ENCODE measurements around the gene FCER2. TPM values are rescaled to one million over a fixed set of nuclear protein-coding genes. Genes with fewer than 3 reads are reported as not detected.

The FCER2 gene
- total RNA-seq, 1 donor from 2014 or later = under 0.01 TPM

GRCh38 chr19:7680606-7681339 is 21.2 kb downstream of the FCER2 start, which contains the start of gene TRAPPC5:
Gene TRAPPC5 (plus strand): TSS chr19:7680833. CDS start chr19:7682254, 1,421 bp downstream.
- H3K4me3 ChIP-seq (ENCODE audit: low read length in 3 of 3) = peak within 1 kb of the TSS; percentile 75 to 88 (median 88)
- no peaks in the 10 kb centered on the region for H3K9me3 ChIP-seq (ENCODE audit: control insufficient read depth in 3 of 3, low read length in 3 of 3)
- H3K9ac ChIP-seq (ENCODE audit: low read depth in 1 of 3, low read length in 3 of 3) = peak within 1 kb of the TSS; percentile 89 to 97 (median 94)
- peaks cover 15 to 29% (median 20%) of the 10 kb centered on the region in 3 donors for H3K4me1 ChIP-seq (ENCODE audit: control insufficient read depth in 3 of 3, insufficient read depth in 3 of 3, low read length in 3 of 3)
- H3K27ac ChIP-seq (ENCODE audit: low read depth, low read length) = peak within 1 kb of the TSS; percentile 84
- peaks cover 8 to 27% (median 14%) of the 10 kb centered on the region in 3 donors for H3K27me3 ChIP-seq (ENCODE audit: control insufficient read depth in 3 of 3, insufficient read depth in 3 of 3, low read length in 3 of 3)
- peaks cover 7 to 13% (median 10%) of the 10 kb centered on the region in 3 donors for H3K36me3 ChIP-seq (ENCODE audit: control insufficient read depth in 3 of 3, insufficient read depth in 3 of 3, low read length in 3 of 3)

GRCh38 chr19:7679771-7680605 is 21.9 kb downstream of the FCER2 start:
- peak overlapping the region; percentile 75 to 88 (median 88) for H3K4me3 ChIP-seq (ENCODE audit: low read length in 3 of 3)
- peaks cover 7 to 13% (median 10%) of the 10 kb centered on the region in 3 donors for H3K36me3 ChIP-seq (ENCODE audit: control insufficient read depth in 3 of 3, insufficient read depth in 3 of 3, low read length in 3 of 3)
- H3K9me3 ChIP-seq (ENCODE audit: control insufficient read depth in 3 of 3, low read length in 3 of 3) = no peaks in the 10 kb centered on the region
- H3K4me1 ChIP-seq (ENCODE audit: control insufficient read depth in 3 of 3, insufficient read depth in 3 of 3, low read length in 3 of 3) = peaks cover 15 to 29% (median 20%) of the 10 kb centered on the region in 3 donors
- peak overlapping the region; percentile 84 for H3K27ac ChIP-seq (ENCODE audit: low read depth, low read length)
- H3K27me3 ChIP-seq (ENCODE audit: control insufficient read depth in 3 of 3, insufficient read depth in 3 of 3, low read length in 3 of 3) = peaks cover 9 to 28% (median 14%) of the 10 kb centered on the region in 3 donors
- H3K9ac ChIP-seq (ENCODE audit: low read depth in 1 of 3, low read length in 3 of 3) = peak overlapping the region in 2 of 3 donors; percentile 40 to 94

GRCh38 chr19:7678971-7679751 is 22.8 kb downstream of the FCER2 start:
- Histone ChIP-seq H3K4me1 (ENCODE audit: control insufficient read depth in 3 of 3, insufficient read depth in 3 of 3, low read length in 3 of 3) (peaks cover 15 to 29% (median 20%) of the 10 kb centered on the region in 3 donors), H3K9ac (ENCODE audit: low read depth in 1 of 3, low read length in 3 of 3) (no peak overlapping the region), H3K27ac (ENCODE audit: low read depth, low read length) (no peak overlapping the region), H3K36me3 (ENCODE audit: control insufficient read depth in 3 of 3, insufficient read depth in 3 of 3, low read length in 3 of 3) (peaks cover 7 to 13% (median 10%) of the 10 kb centered on the region in 3 donors), H3K9me3 (ENCODE audit: control insufficient read depth in 3 of 3, low read length in 3 of 3) (no peaks in the 10 kb centered on the region), H3K27me3 (ENCODE audit: control insufficient read depth in 3 of 3, insufficient read depth in 3 of 3, low read length in 3 of 3) (peaks cover 9 to 28% (median 14%) of the 10 kb centered on the region in 3 donors), H3K4me3 (ENCODE audit: low read length in 3 of 3) (peak overlapping the region in 1 of 3 donors; percentile 29)

GRCh38 chr19:7677669-7678311 is 24.1 kb downstream of the FCER2 start:
- no peaks in the 10 kb centered on the region for H3K9me3 ChIP-seq (ENCODE audit: control insufficient read depth in 3 of 3, low read length in 3 of 3)
- H3K4me3 ChIP-seq (ENCODE audit: low read length in 3 of 3) = no peak overlapping the region
- H3K36me3 ChIP-seq (ENCODE audit: control insufficient read depth in 3 of 3, insufficient read depth in 3 of 3, low read length in 3 of 3) = peaks cover 6 to 8% (median 6%) of the 10 kb centered on the region in 3 donors
- H3K27me3 ChIP-seq (ENCODE audit: control insufficient read depth in 3 of 3, insufficient read depth in 3 of 3, low read length in 3 of 3) = peaks cover 9 to 34% (median 18%) of the 10 kb centered on the region in 3 donors
- H3K4me1 ChIP-seq (ENCODE audit: control insufficient read depth in 3 of 3, insufficient read depth in 3 of 3, low read length in 3 of 3) = peaks cover 15 to 29% (median 20%) of the 10 kb centered on the region in 3 donors
- H3K9ac ChIP-seq (ENCODE audit: low read depth in 1 of 3, low read length in 3 of 3) = no peak overlapping the region
- no peak overlapping the region for H3K27ac ChIP-seq (ENCODE audit: low read depth, low read length)

- Histone ChIP-seq H3K27ac (ENCODE audit: low read depth, low read length) (no peak within 1 kb of the TSS), H3K27me3 (ENCODE audit: control insufficient read depth in 3 of 3, insufficient read depth in 3 of 3, low read length in 3 of 3) (peaks cover 9 to 38% (median 21%) of the 10 kb centered on the region in 3 donors), H3K9ac (ENCODE audit: low read depth in 1 of 3, low read length in 3 of 3) (no peak within 1 kb of the TSS), H3K4me1 (ENCODE audit: control insufficient read depth in 3 of 3, insufficient read depth in 3 of 3, low read length in 3 of 3) (peaks cover 11 to 22% (median 17%) of the 10 kb centered on the region in 3 donors), H3K9me3 (ENCODE audit: control insufficient read depth in 3 of 3, low read length in 3 of 3) (no peaks in the 10 kb centered on the region), H3K36me3 (ENCODE audit: control insufficient read depth in 3 of 3, insufficient read depth in 3 of 3, low read length in 3 of 3) (no peaks in the 10 kb centered on the region), H3K4me3 (ENCODE audit: low read length in 3 of 3) (no peak within 1 kb of the TSS)
Measured at GRCh38 chr19:7676854-7677253, 25.1 kb downstream of the FCER2 start, which contains the start of gene MCEMP1. Gene MCEMP1 (plus strand): TSS chr19:7677090. CDS start chr19:7677121, 31 bp downstream.

- Histone ChIP-seq H3K36me3 (ENCODE audit: control insufficient read depth in 3 of 3, insufficient read depth in 3 of 3, low read length in 3 of 3) (no peaks in the 10 kb centered on the region), H3K27me3 (ENCODE audit: control insufficient read depth in 3 of 3, insufficient read depth in 3 of 3, low read length in 3 of 3) (peaks cover 9 to 40% (median 23%) of the 10 kb centered on the region in 3 donors), H3K9ac (ENCODE audit: low read depth in 1 of 3, low read length in 3 of 3) (no peak overlapping the region), H3K27ac (ENCODE audit: low read depth, low read length) (no peak overlapping the region), H3K4me3 (ENCODE audit: low read length in 3 of 3) (no peak overlapping the region), H3K9me3 (ENCODE audit: control insufficient read depth in 3 of 3, low read length in 3 of 3) (no peaks in the 10 kb centered on the region), H3K4me1 (ENCODE audit: control insufficient read depth in 3 of 3, insufficient read depth in 3 of 3, low read length in 3 of 3) (peaks cover 7 to 17% (median 12%) of the 10 kb centered on the region in 3 donors)
Measured at GRCh38 chr19:7676376-7676775, 25.6 kb downstream of the FCER2 start.

GRCh38 chr19:7674010-7675005 is 27.6 kb downstream of the FCER2 start:
- Histone ChIP-seq H3K27ac (ENCODE audit: low read depth, low read length) (no peak overlapping the region), H3K4me1 (ENCODE audit: control insufficient read depth in 3 of 3, insufficient read depth in 3 of 3, low read length in 3 of 3) (peaks cover 0 to 3% (median 0%) of the 10 kb centered on the region in 3 donors), H3K4me3 (ENCODE audit: low read length in 3 of 3) (no peak overlapping the region), H3K36me3 (ENCODE audit: control insufficient read depth in 3 of 3, insufficient read depth in 3 of 3, low read length in 3 of 3) (no peaks in the 10 kb centered on the region), H3K27me3 (ENCODE audit: control insufficient read depth in 3 of 3, insufficient read depth in 3 of 3, low read length in 3 of 3) (peaks cover 22 to 50% (median 33%) of the 10 kb centered on the region in 3 donors), H3K9me3 (ENCODE audit: control insufficient read depth in 3 of 3, low read length in 3 of 3) (no peaks in the 10 kb centered on the region), H3K9ac (ENCODE audit: low read depth in 1 of 3, low read length in 3 of 3) (no peak overlapping the region)

GRCh38 chr19:7672522-7672921 is 29.4 kb downstream of the FCER2 start:
- Histone ChIP-seq H3K27ac (ENCODE audit: low read depth, low read length) (no peak overlapping the region), H3K4me1 (ENCODE audit: control insufficient read depth in 3 of 3, insufficient read depth in 3 of 3, low read length in 3 of 3) (no peaks in the 10 kb centered on the region), H3K9ac (ENCODE audit: low read depth in 1 of 3, low read length in 3 of 3) (no peak overlapping the region), H3K4me3 (ENCODE audit: low read length in 3 of 3) (no peak overlapping the region), H3K36me3 (ENCODE audit: control insufficient read depth in 3 of 3, insufficient read depth in 3 of 3, low read length in 3 of 3) (no peaks in the 10 kb centered on the region), H3K27me3 (ENCODE audit: control insufficient read depth in 3 of 3, insufficient read depth in 3 of 3, low read length in 3 of 3) (peaks cover 23 to 44% (median 35%) of the 10 kb centered on the region in 3 donors), H3K9me3 (ENCODE audit: control insufficient read depth in 3 of 3, low read length in 3 of 3) (no peaks in the 10 kb centered on the region)

Data from skeletal muscle tissue (tissue), 4 donors.